GM11168 (cell line): ENCODE data around the gene PLVAP.

ENCODE experiments used
- in situ Hi-C: fragments of 300-500 bp; cut with MboI; formaldehyde crosslinking; loops from one replicate; pipeline ENCODE4 v1.12.0; 2022; ENCODE audit warnings: low sequenced_read_pairs; ENCODE audit not compliant: unreplicated experiment

PLVAP gene

GRCh38 chr19:17324357-17325114 lies 52.6 kb downstream of the PLVAP start:
- in situ Hi-C loops, result no loop called here

- in situ Hi-C loops, result no loop called here
Measured at GRCh38 chr19:17323964-17324332, 53.2 kb downstream of the PLVAP start.

GRCh38 chr19:17323300-17323963 lies 53.7 kb downstream of the PLVAP start:
- in situ Hi-C loops, result no loop called here

GRCh38 chr19:17322854-17323253 lies 54.3 kb downstream of the PLVAP start:
- in situ Hi-C loops, result no loop called here

- in situ Hi-C loops, result no loop called here
Measured at GRCh38 chr19:17321655-17322489, 55.3 kb downstream of the PLVAP start.

GRCh38 chr19:17320435-17320834 lies 56.7 kb downstream of the PLVAP start:
- in situ Hi-C loops, result no loop called here

- in situ Hi-C loops, result no loop called here
Measured at GRCh38 chr19:17319473-17320238, 57.5 kb downstream of the PLVAP start.

GRCh38 chr19:17318966-17319365 lies 58.2 kb downstream of the PLVAP start:
- in situ Hi-C loops, result no loop called here

- in situ Hi-C loops, result no loop called here
Measured at GRCh38 chr19:17314007-17314593, 63.0 kb downstream of the PLVAP start.

- in situ Hi-C loops, result no loop called here
Measured at GRCh38 chr19:17312189-17313113, 64.7 kb downstream of the PLVAP start.

GRCh38 chr19:17311455-17312188 lies 65.5 kb downstream of the PLVAP start:
- in situ Hi-C loops, result no loop called here

- in situ Hi-C loops, result no loop called here
Measured at GRCh38 chr19:17309965-17310461, 67.1 kb downstream of the PLVAP start.

- in situ Hi-C loops, result no loop called here
Measured at GRCh38 chr19:17309198-17309964, 67.8 kb downstream of the PLVAP start, which contains the start of gene DDA1. DDA1 (plus strand) TSS chr19:17309563; CDS start chr19:17309655, 92 bp downstream.

GRCh38 chr19:17307876-17308377 lies 69.2 kb downstream of the PLVAP start:
- in situ Hi-C loops, result no loop called here

- in situ Hi-C loops, result no loop called here
Measured at GRCh38 chr19:17306285-17306714, 70.8 kb downstream of the PLVAP start.

- in situ Hi-C loops, result no loop called here
Measured at GRCh38 chr19:17305517-17306284, 71.4 kb downstream of the PLVAP start, which contains the start of gene MRPL34. MRPL34 (plus strand) TSS chr19:17305872; CDS start chr19:17305893, 21 bp downstream.
